GM12892 (cell line): ENCODE results near the gene TMC7.

Source experiments
- POLR2A ChIP-seq: IDR thresholded peaks from 2 replicates; pipeline ENCODE4 v1.6.1; 2011; ENCODE audit warnings: low read depth, low read length, control low read depth
- POLR2AphosphoS5 ChIP-seq: IDR thresholded peaks from 2 replicates; pipeline ENCODE4 v1.6.1; 2011; ENCODE audit warnings: low read depth, low read length, control low read depth
- TAF1 ChIP-seq: IDR thresholded peaks from 2 replicates; pipeline ENCODE4 v1.6.1; 2011; ENCODE audit warnings: low read depth, mild to moderate bottlenecking, control low read depth, low read length, borderline replicate concordance

- TF ChIP-seq TAF1 (no peak), POLR2AphosphoS5 (no peak), POLR2A (no peak)
These were observed 83.2 kb downstream of the TMC7 start for GRCh38 chr16:19066988-19067348.
